ENCODE data around the gene SRSF2. TPM values are rescaled to one million over a fixed set of nuclear protein-coding genes. Genes with fewer than 3 reads are reported as not detected.
"Not testable (repeated sequence)": the region's sequence is repeated elsewhere in the genome, so short reads cannot be mapped to it uniquely, and the experiment has no call there.

Gene SRSF2
- total and polyA plus RNA-seq, 8 donors = 41.6 to 144 (median 69.9) TPM

- WGBS, 2 donors = 3 to 9% methylated on average over 5 of the region's 5 CpGs
- DNase-seq = no peak
These were observed 2.1 kb downstream of the SRSF2 start for GRCh38 chr17:76735006-76735405.

GRCh38 chr17:76734080-76734840, 2.9 kb downstream of the SRSF2 start:
- 17 to 18% methylated on average over 8 of the region's 8 CpGs for WGBS, 2 donors
- Histone ChIP-seq H3K27ac (peak overlapping the region in 2 of 4 donors; percentile 97 to 99), H3K4me3 (peak overlapping the region in 3 of 4 donors; percentile 91 to 98 (median 93)), H3K27me3 (no peaks in the 10 kb centered on the region), H3K36me3 (peaks cover 0 to 40% (median 10%) of the 10 kb centered on the region in 3 donors), H3K9me3 (no peaks in the 10 kb centered on the region), H3K4me1 (peaks cover 23 to 31% (median 29%) of the 10 kb centered on the region in 3 donors)
- FAIRE-seq (no peak), ATAC-seq (no peak), DNase-seq (no peak)
- intact Hi-C loops (cut with DNase I) = no loop called here
- no peak for TF ChIP-seq CTCF (IDR thresholded peaks at IDR 0.05)

More at GRCh38 chr17:76735006-76735405, 2.1 kb downstream of the SRSF2 start:
- peak overlapping the region in 2 of 4 donors; percentile 97 to 99 for H3K27ac ChIP-seq
- TF ChIP-seq CTCF (IDR thresholded peaks at IDR 0.05) = no peak
- ATAC-seq (no peak), FAIRE-seq (no peak)
- H3K36me3 ChIP-seq = peaks cover 0 to 40% (median 10%) of the 10 kb centered on the region in 3 donors
- H3K9me3 ChIP-seq = no peaks in the 10 kb centered on the region
- H3K4me1 ChIP-seq = peaks cover 23 to 31% (median 29%) of the 10 kb centered on the region in 3 donors
- intact Hi-C loops (cut with DNase I) = no loop called here
- H3K4me3 ChIP-seq = peak overlapping the region in 3 of 4 donors; percentile 91 to 98 (median 93)
- no peaks in the 10 kb centered on the region for H3K27me3 ChIP-seq

- peaks cover 16 to 31% (median 29%) of the 10 kb centered on the region in 3 donors for H3K4me1 ChIP-seq
- 65 to 82% methylated on average over 1 of the region's 1 CpG for WGBS, 2 donors
- intact Hi-C loops (cut with DNase I) = no loop called here
These were observed 3.5 kb downstream of the SRSF2 start for GRCh38 chr17:76733618-76733957.

DNA sequence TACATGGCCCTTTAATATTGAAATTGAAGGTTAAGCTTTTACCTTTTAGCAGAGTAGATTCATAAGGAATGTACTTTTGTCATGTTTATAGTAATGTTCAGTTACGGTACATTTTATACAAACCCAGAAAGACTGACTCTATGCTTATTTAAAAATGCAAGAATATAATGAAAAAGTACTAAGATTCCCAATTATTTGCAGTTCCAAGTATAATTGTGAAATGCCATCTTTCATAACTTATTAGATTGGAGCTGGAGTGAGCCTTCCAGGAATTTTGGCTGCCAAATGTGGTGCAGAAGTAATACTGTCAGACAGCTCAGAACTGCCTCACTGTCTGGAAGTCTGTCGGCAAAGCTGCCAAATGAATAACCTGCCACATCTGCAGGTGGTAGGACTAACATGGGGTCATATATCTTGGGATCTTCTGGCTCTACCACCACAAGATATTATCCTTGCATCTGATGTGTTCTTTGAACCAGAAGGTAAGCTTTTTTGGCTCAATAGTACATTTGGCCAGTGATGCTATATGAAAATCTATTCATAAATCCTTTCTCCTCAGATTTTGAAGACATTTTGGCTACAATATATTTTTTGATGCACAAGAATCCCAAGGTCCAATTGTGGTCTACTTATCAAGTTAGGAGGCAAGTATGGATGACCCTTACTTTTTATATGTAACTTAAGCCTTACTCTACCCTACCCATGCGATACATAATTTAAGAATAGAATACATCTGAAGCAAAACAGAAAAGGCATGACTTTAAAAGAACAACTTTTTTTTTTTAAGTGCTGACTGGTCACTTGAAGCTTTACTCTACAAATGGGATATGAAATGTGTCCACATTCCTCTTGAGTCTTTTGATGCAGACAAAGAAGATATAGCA, 4.2 kb downstream of the SRSF2 start:
- H3K4me3 ChIP-seq = peak overlapping the region in 1 of 4 donors; percentile 93
- DNase-seq = no peak
- intact Hi-C loops (cut with DNase I) = no loop called here
- H3K27me3 ChIP-seq = no peaks in the 10 kb centered on the region
- TF ChIP-seq CTCF (IDR thresholded peaks at IDR 0.05) = no peak
- peaks cover 0 to 40% (median 10%) of the 10 kb centered on the region in 3 donors for H3K36me3 ChIP-seq
- peaks cover 16 to 31% (median 30%) of the 10 kb centered on the region in 3 donors for H3K4me1 ChIP-seq
- no peak for ATAC-seq
- H3K27ac ChIP-seq = no peak overlapping the region
- 70 to 73% methylated on average over 3 of the region's 3 CpGs for WGBS, 2 donors
- no peaks in the 10 kb centered on the region for H3K9me3 ChIP-seq
- FAIRE-seq = no peak

More at GRCh38 chr17:76733618-76733957, 3.5 kb downstream of the SRSF2 start:
- FAIRE-seq (no peak), DNase-seq (no peak), ATAC-seq (no peak)
- H3K4me3 ChIP-seq = peak overlapping the region in 1 of 4 donors; percentile 93
- H3K27ac ChIP-seq = no peak overlapping the region
- H3K36me3 ChIP-seq = peaks cover 0 to 40% (median 10%) of the 10 kb centered on the region in 3 donors
- no peak for TF ChIP-seq CTCF (IDR thresholded peaks at IDR 0.05)
- H3K9me3 ChIP-seq = no peaks in the 10 kb centered on the region
- no peaks in the 10 kb centered on the region for H3K27me3 ChIP-seq

GRCh38 chr17:76731800-76732733, 5.1 kb downstream of the SRSF2 start:
- intact Hi-C loops (cut with DNase I) = not testable (repeated sequence)

More at GRCh38 chr17:76731800-76732733, 5.1 kb downstream of the SRSF2 start:
- H3K9me3 ChIP-seq, ATAC-seq, H3K27ac ChIP-seq, H3K27me3 ChIP-seq, H3K4me3 ChIP-seq, DNase-seq, FAIRE-seq: not testable (repeated sequence)
- whole genome bisulfite sequencing, 2 donors = 91 to 95% methylated on average over 13 of the region's 13 CpGs
- Histone ChIP-seq H3K36me3 (peaks cover 0 to 40% (median 10%) of the 10 kb centered on the region in 3 donors), H3K4me1 (peaks cover 24 to 34% (median 31%) of the 10 kb centered on the region in 3 donors)
